DND-41 (cell line): ENCODE measurements around the gene ERP27.

Source experiments
- ATAC-seq: fragments of 200-7000 bp; cut with Tn5 transposase; 3 replicates; pipeline ENCODE4 v1.9.1; 2021; ENCODE audit warnings: low read depth; ENCODE audit not compliant: insufficient read depth
- DNase-seq: peaks from one replicate; pipeline ENCODE4 v3.0.0-alpha.2; 2020
- H2AFZ ChIP-seq: 2 replicates; pipeline ENCODE4 v1.6.0; 2012; ENCODE audit warnings: low read depth, low read length
- H3K27ac ChIP-seq: 2 replicates; pipeline ENCODE4 v1.5.1; 2012; ENCODE audit warnings: low read length, inconsistent platforms
- H3K27me3 ChIP-seq: fragments of 200-600 bp; sonication (generic); 2 replicates; pipeline ENCODE4 v1.6.0; 2012; ENCODE audit warnings: low read length, mild to moderate bottlenecking, inconsistent platforms; ENCODE audit not compliant: insufficient read depth, poor library complexity
- H3K36me3 ChIP-seq: 2 replicates; pipeline ENCODE4 v1.5.1; 2012; ENCODE audit warnings: low read length, inconsistent platforms; ENCODE audit not compliant: insufficient read depth
- H3K4me1 ChIP-seq: 2 replicates; pipeline ENCODE4 v1.5.1; 2012; ENCODE audit warnings: mild to moderate bottlenecking, low read length; ENCODE audit not compliant: insufficient read depth
- H3K4me2 ChIP-seq: 2 replicates; pipeline ENCODE4 v1.6.0; 2012; ENCODE audit warnings: mild to moderate bottlenecking, moderate library complexity, low read length, inconsistent platforms; ENCODE audit not compliant: insufficient read depth
- H3K4me3 ChIP-seq, 2 experiments: fragments of 200-600 bp in 1 of 2; shearing (Covaris generic) in 1 of 2; 2 replicates each; pipeline ENCODE4 v1.5.1; 2012 to 2016; ENCODE audit warnings: inconsistent platforms in 2 of 2, low read length in 2 of 2, mild to moderate bottlenecking in 2 of 2, low read depth in 1 of 2, moderate library complexity in 1 of 2
- H3K79me2 ChIP-seq: 2 replicates; pipeline ENCODE4 v1.6.0; 2012; ENCODE audit warnings: low read length, inconsistent platforms; ENCODE audit not compliant: insufficient read depth
- H3K9ac ChIP-seq: 2 replicates; pipeline ENCODE4 v1.6.0; 2012; ENCODE audit warnings: low read depth, mild to moderate bottlenecking, inconsistent platforms, low read length, moderate library complexity
- H3K9me3 ChIP-seq: 2 replicates; pipeline ENCODE4 v1.5.1; 2012; ENCODE audit warnings: low read length, moderate library complexity, mild to moderate bottlenecking, inconsistent platforms; ENCODE audit not compliant: insufficient read depth, severe bottlenecking
- H4K20me1 ChIP-seq: 2 replicates; pipeline ENCODE4 v1.6.0; 2012; ENCODE audit warnings: low read length; ENCODE audit not compliant: insufficient read depth
- EZH2 ChIP-seq: IDR thresholded peaks from 3 replicates; pipeline ENCODE4 v1.6.1; 2012; ENCODE audit warnings: borderline replicate concordance, low read depth, mild to moderate bottlenecking, moderate library complexity, low read length, inconsistent platforms; ENCODE audit not compliant: severe bottlenecking
- TF ChIP-seq, protein P1 (sequence below): IDR thresholded peaks from 2 replicates; pipeline ENCODE4 v1.5.1; 2012; ENCODE audit warnings: borderline replicate concordance, low read length, moderate library complexity, mild to moderate bottlenecking; ENCODE audit not compliant: poor library complexity, severe bottlenecking; ENCODE audit errors: extremely low read depth

The ERP27 gene

DNA sequence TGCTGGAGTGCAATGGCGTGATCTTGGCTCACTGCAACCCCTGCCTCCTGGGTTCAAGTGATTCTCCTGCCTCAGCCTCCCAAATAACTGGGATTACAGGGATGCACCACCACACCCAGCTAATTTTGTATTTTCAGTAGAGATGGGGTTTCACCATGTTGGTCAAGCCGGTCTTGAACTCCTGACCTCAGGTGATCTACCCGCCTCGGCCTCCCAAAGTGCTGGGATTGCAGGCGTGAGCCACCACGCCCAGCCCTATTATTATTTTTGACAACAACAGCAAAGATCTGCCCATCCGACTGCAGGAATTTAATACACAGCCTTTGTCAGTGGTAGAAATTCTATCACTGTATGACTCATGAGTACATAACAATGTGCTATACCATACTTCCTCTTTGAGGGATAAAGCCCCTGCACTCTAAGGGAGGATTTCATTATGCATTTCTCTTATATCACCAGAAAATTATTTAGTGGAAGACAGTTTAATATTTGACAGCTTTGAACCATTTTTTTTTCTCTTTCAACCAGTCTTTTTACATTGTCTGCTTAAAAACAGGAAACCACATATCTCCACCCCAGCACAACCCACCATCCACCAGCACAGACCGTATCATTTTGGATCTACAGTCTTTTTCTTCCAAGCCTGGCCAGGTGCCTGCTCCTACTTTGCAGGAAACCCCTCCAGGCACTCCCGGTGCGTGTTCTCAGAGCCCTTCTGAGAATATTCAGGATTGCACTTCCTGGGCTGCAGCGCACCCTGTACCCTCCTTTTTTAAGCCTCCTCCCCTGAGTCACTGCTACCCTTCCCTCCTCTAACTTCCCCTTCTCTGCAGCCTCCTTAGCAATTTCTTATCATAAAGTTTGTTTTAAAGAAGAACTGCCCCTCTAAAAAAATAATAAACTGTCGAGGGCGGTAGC lies 22.5 kb upstream of the ERP27 start:
- H3K4me2 ChIP-seq, result peak overlapping the region; percentile 89
- ATAC-seq, result peak; percentile 52
- H3K27ac ChIP-seq, result peak overlapping the region; percentile 87
- H2AFZ ChIP-seq, result no peak overlapping the region
- H3K79me2 ChIP-seq, result peaks cover 87% of the 10 kb centered on the region
- H3K4me3 ChIP-seq, result peak overlapping the region; percentile 41 to 77
- H3K9me3 ChIP-seq, result no peaks in the 10 kb centered on the region
- peaks cover 29% of the 10 kb centered on the region for H4K20me1 ChIP-seq
- H3K27me3 ChIP-seq, result no peaks in the 10 kb centered on the region
- H3K9ac ChIP-seq, result peak overlapping the region; percentile 78
- DNase-seq, result peak; percentile 78
- TF ChIP-seq, protein P1, sequence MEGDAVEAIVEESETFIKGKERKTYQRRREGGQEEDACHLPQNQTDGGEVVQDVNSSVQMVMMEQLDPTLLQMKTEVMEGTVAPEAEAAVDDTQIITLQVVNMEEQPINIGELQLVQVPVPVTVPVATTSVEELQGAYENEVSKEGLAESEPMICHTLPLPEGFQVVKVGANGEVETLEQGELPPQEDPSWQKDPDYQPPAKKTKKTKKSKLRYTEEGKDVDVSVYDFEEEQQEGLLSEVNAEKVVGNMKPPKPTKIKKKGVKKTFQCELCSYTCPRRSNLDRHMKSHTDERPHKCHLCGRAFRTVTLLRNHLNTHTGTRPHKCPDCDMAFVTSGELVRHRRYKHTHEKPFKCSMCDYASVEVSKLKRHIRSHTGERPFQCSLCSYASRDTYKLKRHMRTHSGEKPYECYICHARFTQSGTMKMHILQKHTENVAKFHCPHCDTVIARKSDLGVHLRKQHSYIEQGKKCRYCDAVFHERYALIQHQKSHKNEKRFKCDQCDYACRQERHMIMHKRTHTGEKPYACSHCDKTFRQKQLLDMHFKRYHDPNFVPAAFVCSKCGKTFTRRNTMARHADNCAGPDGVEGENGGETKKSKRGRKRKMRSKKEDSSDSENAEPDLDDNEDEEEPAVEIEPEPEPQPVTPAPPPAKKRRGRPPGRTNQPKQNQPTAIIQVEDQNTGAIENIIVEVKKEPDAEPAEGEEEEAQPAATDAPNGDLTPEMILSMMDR, result no peak
- TF ChIP-seq EZH2, result no peak
- H3K36me3 ChIP-seq, result peaks cover 43% of the 10 kb centered on the region
- H3K4me1 ChIP-seq, result peaks cover 79% of the 10 kb centered on the region

DNA sequence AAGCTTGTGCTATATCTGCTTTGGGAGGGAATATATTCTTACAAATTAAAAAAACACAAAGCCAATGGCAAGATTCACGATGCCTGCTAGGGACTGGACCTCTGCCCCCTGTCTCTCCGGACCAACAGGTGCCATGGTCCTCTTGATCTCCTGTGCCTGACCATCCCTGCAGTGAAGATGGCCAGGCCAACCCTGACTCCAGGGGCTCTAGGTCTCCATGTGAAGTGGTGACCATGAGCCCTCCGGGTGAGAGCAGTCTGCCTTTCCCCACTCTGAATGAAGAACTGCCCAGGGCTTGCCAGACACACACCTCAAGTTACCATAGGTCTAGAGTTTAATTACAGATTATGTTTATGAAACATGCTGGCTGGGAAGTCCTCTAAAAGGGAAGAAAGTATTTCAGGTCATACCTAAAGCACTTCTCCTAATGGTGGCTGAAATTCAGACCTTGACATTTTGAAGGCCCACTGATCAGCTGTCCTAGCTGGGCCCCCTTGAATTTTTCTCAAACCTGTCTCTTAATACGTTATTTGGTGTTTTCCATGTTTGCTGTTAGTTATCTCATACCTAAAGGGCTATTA lies 21.7 kb upstream of the ERP27 start:
- no peak for TF ChIP-seq EZH2
- TF ChIP-seq, protein P1, result no peak
- H4K20me1 ChIP-seq, result peaks cover 29% of the 10 kb centered on the region
- ATAC-seq, result no peak
- H3K9me3 ChIP-seq, result no peaks in the 10 kb centered on the region
- peaks cover 44% of the 10 kb centered on the region for H3K36me3 ChIP-seq
- peak overlapping the region; percentile 87 for H3K27ac ChIP-seq
- peak overlapping the region; percentile 41 to 77 for H3K4me3 ChIP-seq
- no peak overlapping the region for H2AFZ ChIP-seq
- peak overlapping the region; percentile 78 for H3K9ac ChIP-seq
- peak overlapping the region; percentile 89 for H3K4me2 ChIP-seq
- DNase-seq, result no peak
- H3K27me3 ChIP-seq, result no peaks in the 10 kb centered on the region
- peaks cover 95% of the 10 kb centered on the region for H3K79me2 ChIP-seq
- peaks cover 86% of the 10 kb centered on the region for H3K4me1 ChIP-seq

DNA sequence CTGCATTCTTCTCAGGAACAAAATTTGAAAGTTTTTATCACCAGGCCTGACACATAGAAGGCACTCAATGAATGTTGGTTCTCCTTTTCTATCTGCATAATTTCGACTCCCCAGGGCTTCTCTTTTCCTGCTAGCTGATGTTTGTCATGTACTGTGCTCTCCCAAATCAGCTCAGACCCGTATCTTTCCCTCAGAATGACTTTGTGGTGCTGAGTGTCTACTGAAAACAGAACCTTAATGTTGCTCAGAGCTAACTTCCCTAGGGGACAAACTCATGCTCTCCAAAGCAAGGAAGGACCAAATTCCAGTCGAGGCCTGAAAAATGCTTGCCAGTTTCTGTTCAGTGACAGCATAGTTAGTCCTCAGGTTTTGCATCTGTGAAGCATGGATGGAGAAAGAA lies 21.1 kb upstream of the ERP27 start:
- peak overlapping the region; percentile 41 to 77 for H3K4me3 ChIP-seq

More for the DNA sequence above, 21.1 kb upstream of the ERP27 start:
- TF ChIP-seq, protein P1, result no peak
- no peak for TF ChIP-seq EZH2
- H3K4me1 ChIP-seq, result peaks cover 86% of the 10 kb centered on the region
- peak overlapping the region; percentile 89 for H3K4me2 ChIP-seq
- DNase-seq (no peak), ATAC-seq (no peak)
- H3K9me3 ChIP-seq, result no peaks in the 10 kb centered on the region
- H2AFZ ChIP-seq, result no peak overlapping the region
- no peaks in the 10 kb centered on the region for H3K27me3 ChIP-seq
- H3K36me3 ChIP-seq, result peaks cover 46% of the 10 kb centered on the region
- H3K9ac ChIP-seq, result peak overlapping the region; percentile 78
- H4K20me1 ChIP-seq, result peaks cover 30% of the 10 kb centered on the region
- H3K79me2 ChIP-seq, result peaks cover 99% of the 10 kb centered on the region
- peak overlapping the region; percentile 87 for H3K27ac ChIP-seq
